K562 (cell line): Measurements from ENCODE around the gene GTF2I. TPM values are rescaled to one million over a fixed set of nuclear protein-coding genes. Genes with fewer than 3 reads are reported as not detected.

Experiments used
- BCLAF1 ChIP-seq, 2 experiments: fragments of 450-650 bp in 1 of 2; IDR thresholded peaks; 2 replicates each; pipeline ENCODE4 v1.6.1; 2011 to 2017; ENCODE audit warnings: low read depth in 2 of 2, antibody characterized with exemption in 1 of 2, borderline replicate concordance in 1 of 2, low read length in 1 of 2, mild to moderate bottlenecking in 1 of 2, mixed read lengths in 1 of 2; ENCODE audit not compliant: control insufficient read depth in 1 of 2
- BHLHE40 ChIP-seq: IDR thresholded peaks from 2 replicates; pipeline ENCODE4 v1.6.1; 2011; ENCODE audit warnings: low read length, improper control_type of control experiment
- BRCA1 ChIP-seq, 2 experiments: fragments of 450-650 bp in 1 of 2; sonication (generic) in 1 of 2; formaldehyde crosslinking in 1 of 2; IDR thresholded peaks; 2 replicates each; pipeline versions ENCODE4 v1.5.0 to v1.6.1; 2017 to 2020; ENCODE audit warnings: mild to moderate bottlenecking in 1 of 2, missing genetic modification reagents in 1 of 2
- HDAC3 ChIP-seq: fragments of 450-650 bp; IDR thresholded peaks from 2 replicates; pipeline ENCODE4 v1.6.1; 2018; ENCODE audit warnings: borderline replicate concordance, mild to moderate bottlenecking, moderate library complexity; ENCODE audit not compliant: partially characterized antibody
- HES1 ChIP-seq: fragments of 450-650 bp; IDR thresholded peaks from 2 replicates; pipeline ENCODE4 v1.6.1; 2016; ENCODE audit warnings: low read depth, mild to moderate bottlenecking, moderate library complexity
- L3MBTL2 ChIP-seq: fragments of 450-650 bp; IDR thresholded peaks from 2 replicates; pipeline ENCODE4 v1.6.1; 2016; ENCODE audit warnings: mild to moderate bottlenecking, moderate library complexity
- NR2C1 ChIP-seq, 2 experiments: fragments of 450-650 bp; IDR thresholded peaks; 2 replicates each; pipeline ENCODE4 v1.6.1; 2017; ENCODE audit warnings: mild to moderate bottlenecking in 2 of 2, antibody characterized with exemption in 1 of 2, inconsistent platforms in 1 of 2, missing compliant biosample characterization in 1 of 2, missing genetic modification characterization in 1 of 2
- NR2C2 ChIP-seq, 2 experiments: fragments of 200-800 bp in 1 of 2; sonication (Bioruptor generic) in 1 of 2; sonication (generic) in 1 of 2; formaldehyde crosslinking in 1 of 2; IDR thresholded peaks; 2 replicates each; pipeline versions ENCODE4 v1.6.1 to v1.8.0; 2016 to 2022; ENCODE audit warnings: mild to moderate bottlenecking in 1 of 2, missing compliant biosample characterization in 1 of 2, missing genetic modification characterization in 1 of 2, missing genetic modification reagents in 1 of 2
- ZNF263 ChIP-seq: sonication (generic); formaldehyde crosslinking; IDR thresholded peaks from 2 replicates; pipeline ENCODE4 v1.8.0; 2022; ENCODE audit warnings: mild to moderate bottlenecking, missing genetic modification reagents, borderline replicate concordance
- polyA plus RNA-seq, 8 experiments: library from polyadenylated mRNA; depleted of rRNA in 4 of 8; stranded (reverse) in 5 of 8; unstranded in 3 of 8; fragments of >200 nt; fragmentation: Nextera tagmentation in 2 of 8; fragmentation: Illumina TruSeq in 1 of 8; extraction: Ambion mirVana in 2 of 8; extraction: Trizol in 1 of 8; gene quantifications; 2 replicates each; pipeline versions ENCODE4 v1.2.1 to v1.2.3, GENCODE V29; 2011 to 2014; ENCODE audit warnings: inconsistent platforms in 1 of 8, missing spikeins in 1 of 8
- total RNA-seq, 7 experiments: library from RNA; depleted of rRNA in 6 of 7; stranded (reverse); fragments of >200 nt in 6 of 7; fragmentation: Illumina TruSeq in 2 of 7; extraction: Trizol in 2 of 7; gene quantifications; 2 replicates each; pipeline versions ENCODE4 v1.2.1 to v1.2.3, GENCODE V29; 2011 to 2021; ENCODE audit warnings: low replicate concordance in 1 of 7
- TF ChIP-seq, protein P1 (sequence below): IDR thresholded peaks from 2 replicates; pipeline ENCODE4 v1.6.1; 2012; ENCODE audit warnings: low read depth, low read length, improper control_type of control experiment, borderline replicate concordance
- TF ChIP-seq, protein P2 (sequence below): fragments of 250-450 bp; sonication (Bioruptor Pico); IDR thresholded peaks from 2 replicates; pipeline ENCODE4 v1.4.0; 2020; ENCODE audit warnings: mild to moderate bottlenecking, moderate library complexity

GTF2I gene
- total and polyA plus RNA-seq, 9 of the 15 experiments (the other 6 are each of a cell fraction or from before 2014, with no cell fraction given), result 8.4 to 161 (median 90.0) TPM

- TF ChIP-seq, protein P1, sequence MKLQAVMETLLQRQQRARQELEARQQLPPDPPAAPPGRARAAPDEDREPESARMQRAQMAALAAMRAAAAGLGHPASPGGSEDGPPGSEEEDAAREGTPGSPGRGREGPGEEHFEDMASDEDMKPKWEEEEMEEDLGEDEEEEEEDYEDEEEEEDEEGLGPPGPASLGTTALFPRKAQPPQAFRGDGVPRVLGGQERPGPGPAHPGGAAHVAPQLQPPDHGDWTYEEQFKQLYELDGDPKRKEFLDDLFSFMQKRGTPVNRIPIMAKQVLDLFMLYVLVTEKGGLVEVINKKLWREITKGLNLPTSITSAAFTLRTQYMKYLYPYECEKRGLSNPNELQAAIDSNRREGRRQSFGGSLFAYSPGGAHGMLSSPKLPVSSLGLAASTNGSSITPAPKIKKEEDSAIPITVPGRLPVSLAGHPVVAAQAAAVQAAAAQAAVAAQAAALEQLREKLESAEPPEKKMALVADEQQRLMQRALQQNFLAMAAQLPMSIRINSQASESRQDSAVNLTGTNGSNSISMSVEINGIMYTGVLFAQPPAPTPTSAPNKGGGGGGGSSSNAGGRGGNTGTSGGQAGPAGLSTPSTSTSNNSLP, result no peak
- TF ChIP-seq ZNF263 (CRISPR knock-in tag), result no peak
- TF ChIP-seq NR2C1 (IDR thresholded peaks at IDR 0.05), result no peak
- TF ChIP-seq NR2C1 (tag; IDR thresholded peaks at IDR 0.05), result no peak
- TF ChIP-seq HES1, result 0 out of 2 replicates have a peak, but pooled peaks have one; percentile 22
- 0 out of 2 replicates have a peak, but pooled peaks have one; percentile 24 for TF ChIP-seq L3MBTL2
- no peak for TF ChIP-seq NR2C2 (CRISPR knock-in tag; IDR thresholded peaks at IDR 0.05)
- TF ChIP-seq NR2C2 (tag; IDR thresholded peaks at IDR 0.05), result no peak
- no peak for TF ChIP-seq HDAC3
- TF ChIP-seq, protein P2, sequence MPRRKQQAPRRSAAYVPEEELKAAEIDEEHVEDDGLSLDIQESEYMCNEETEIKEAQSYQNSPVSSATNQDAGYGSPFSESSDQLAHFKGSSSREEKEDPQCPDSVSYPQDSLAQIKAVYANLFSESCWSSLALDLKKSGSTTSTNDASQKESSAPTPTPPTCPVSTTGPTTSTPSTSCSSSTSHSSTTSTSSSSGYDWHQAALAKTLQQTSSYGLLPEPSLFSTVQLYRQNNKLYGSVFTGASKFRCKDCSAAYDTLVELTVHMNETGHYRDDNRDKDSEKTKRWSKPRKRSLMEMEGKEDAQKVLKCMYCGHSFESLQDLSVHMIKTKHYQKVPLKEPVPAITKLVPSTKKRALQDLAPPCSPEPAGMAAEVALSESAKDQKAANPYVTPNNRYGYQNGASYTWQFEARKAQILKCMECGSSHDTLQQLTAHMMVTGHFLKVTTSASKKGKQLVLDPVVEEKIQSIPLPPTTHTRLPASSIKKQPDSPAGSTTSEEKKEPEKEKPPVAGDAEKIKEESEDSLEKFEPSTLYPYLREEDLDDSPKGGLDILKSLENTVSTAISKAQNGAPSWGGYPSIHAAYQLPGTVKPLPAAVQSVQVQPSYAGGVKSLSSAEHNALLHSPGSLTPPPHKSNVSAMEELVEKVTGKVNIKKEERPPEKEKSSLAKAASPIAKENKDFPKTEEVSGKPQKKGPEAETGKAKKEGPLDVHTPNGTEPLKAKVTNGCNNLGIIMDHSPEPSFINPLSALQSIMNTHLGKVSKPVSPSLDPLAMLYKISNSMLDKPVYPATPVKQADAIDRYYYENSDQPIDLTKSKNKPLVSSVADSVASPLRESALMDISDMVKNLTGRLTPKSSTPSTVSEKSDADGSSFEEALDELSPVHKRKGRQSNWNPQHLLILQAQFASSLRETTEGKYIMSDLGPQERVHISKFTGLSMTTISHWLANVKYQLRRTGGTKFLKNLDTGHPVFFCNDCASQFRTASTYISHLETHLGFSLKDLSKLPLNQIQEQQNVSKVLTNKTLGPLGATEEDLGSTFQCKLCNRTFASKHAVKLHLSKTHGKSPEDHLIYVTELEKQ (CRISPR knock-in tag), result no peak
- TF ChIP-seq BRCA1 (IDR thresholded peaks at IDR 0.05), result no peak
- no peak for TF ChIP-seq BRCA1 (CRISPR knock-in tag; IDR thresholded peaks at IDR 0.05)
- TF ChIP-seq BCLAF1 (IDR thresholded peaks at IDR 0.05; ENCODE audit: borderline replicate concordance in 1 of 2, control insufficient read depth in 1 of 2, low read depth in 2 of 2, low read length in 1 of 2), result no peak
- TF ChIP-seq BHLHE40, result no peak
- TF ChIP-seq, all 486 proteins: peak for 15
These were observed 1.6 kb upstream of the GTF2I start (continued) for GRCh38 chr7:74655768-74656440.
